EH (cell line): ENCODE data around the gene PLEKHA7.

Experiments used
- DNase-seq: peaks from one replicate; pipeline ENCODE4 v3.0.0-alpha.2; 2015; ENCODE audit warnings: low read depth

Gene PLEKHA7

DNA sequence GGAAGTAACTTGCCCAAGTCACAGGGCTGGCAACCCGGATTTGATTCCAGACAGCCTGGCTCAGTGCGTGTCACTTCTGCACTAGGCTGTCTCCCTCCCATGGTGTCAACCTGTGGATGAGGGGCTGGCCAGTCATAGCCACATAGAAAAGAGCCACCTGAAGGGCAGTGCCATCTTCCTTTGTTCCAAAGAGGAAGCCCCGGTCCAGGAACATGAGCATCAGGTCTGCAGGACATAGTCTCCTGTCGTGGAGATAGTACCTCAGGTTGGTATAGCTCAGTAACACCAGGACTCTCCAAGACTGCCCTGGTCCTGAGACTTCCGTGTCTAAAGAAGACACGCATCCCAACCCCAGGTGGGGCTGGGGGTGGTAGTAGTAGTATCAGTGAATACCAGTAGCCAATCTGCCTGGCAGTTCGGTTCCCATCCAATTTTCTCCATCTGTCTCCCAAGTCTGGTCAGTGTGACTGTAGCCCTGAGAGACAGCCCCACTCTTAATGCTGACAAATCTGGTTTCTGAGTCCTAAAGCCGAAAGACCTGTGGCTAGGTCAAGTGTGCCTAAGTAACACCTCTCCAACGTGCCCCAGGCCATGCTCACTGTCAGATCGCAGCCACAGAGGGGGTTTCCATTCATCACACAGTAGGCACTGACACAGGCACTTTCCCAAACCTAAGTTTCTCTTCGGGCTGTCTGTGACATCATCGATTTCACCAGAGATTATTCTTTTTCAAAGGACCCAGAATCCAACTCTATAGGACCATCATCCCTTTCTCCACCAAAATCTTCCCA is 242.7 kb downstream of the PLEKHA7 start:
- no peak for DNase-seq

DNA sequence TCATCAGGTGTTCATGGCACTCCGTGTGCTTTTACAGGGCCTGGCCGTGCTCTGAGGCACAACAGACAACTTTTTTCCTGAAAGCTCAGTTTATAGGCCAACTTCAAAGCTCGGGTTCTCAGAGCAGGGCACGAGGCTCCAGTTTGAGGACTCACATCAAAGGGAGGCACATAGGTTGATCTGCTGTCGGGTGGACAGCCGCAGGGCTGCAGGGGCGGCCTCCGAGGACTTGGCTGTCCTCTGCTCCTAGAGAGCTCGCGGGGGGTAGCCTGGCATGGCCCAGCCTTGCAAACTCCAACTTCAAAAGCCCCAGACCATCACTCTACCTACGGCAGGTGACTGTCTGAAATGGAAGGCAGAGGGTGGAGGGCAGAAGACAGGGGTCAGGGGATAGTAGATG is 244.2 kb downstream of the PLEKHA7 start:
- DNase-seq, result no peak

DNA sequence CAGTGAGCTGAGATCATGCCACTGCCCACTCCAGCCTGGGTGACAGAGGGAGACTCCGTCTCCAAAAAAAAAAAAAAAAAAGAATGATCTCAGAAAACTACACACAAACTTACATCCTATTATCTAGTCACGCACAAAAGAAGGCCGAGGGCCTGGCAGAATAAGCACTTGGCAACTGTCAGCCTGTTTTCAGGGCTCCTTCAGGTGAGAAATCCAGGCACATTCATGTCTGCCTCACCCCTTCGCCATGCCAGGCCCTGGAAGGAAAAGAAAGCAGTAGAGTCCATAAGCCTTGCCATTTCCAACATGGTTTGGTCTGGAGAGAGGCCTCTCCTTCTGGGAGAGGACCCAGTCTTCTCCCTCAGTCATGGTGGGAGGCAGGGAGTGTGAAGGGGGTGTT is 244.8 kb downstream of the PLEKHA7 start:
- no peak for DNase-seq

DNA sequence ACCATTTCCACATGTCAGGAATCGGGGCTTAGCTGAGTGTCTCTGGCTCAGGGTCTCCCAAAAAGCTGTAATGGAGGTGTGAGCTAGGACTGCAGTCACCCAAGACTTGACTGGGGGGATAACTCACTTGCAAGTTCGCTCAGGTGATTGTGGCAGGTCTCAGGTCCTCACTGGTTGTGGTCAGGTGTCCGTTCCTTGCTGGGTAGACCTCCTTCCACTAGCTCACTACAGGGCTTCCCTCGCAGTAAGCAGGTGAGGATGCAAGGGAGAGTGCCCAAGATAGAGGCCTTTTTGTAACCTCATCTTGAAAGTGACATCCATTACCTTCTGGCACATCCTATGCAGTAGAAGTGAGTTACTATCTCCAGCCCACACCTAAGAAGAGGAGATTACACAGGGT is 246.3 kb downstream of the PLEKHA7 start:
- no peak for DNase-seq

DNA sequence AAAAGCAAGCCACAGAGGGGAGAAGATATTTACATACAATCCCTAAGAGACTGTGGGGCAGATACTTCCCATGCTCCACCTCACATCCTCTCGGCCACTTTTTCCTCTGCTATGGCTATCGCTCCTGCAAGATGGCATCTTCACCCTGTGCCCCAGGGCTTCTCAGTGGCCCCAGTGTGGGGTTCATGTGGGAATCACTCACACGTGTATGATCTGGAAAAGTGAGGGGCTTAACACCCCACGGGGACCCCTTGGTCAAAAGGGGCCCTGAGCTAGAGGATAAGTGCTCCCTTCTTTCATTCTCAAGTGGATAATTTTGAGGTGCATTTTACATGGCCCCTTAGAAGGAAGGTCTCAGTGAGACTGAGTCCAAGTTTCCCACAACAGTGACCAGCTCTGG is 247.1 kb downstream of the PLEKHA7 start:
- DNase-seq, result no peak

DNA sequence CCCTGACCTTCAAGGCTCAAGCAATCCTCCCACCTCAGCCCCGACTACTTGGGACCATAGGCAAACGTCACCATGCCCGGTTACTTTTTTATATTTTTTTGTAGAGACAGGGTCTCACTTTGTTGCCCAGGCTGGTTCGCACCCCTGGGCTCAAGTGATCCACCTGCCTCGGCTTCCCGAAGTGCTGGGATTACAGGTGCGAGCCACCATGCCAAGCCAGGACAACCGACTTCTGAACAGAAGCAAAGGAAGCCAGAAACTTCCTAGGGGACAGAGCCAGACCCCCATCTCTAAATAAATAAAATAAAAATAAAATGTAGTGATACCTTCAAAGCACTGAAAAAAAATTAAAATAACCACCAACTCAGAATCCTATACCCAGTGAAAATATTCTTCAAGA is 249.3 kb downstream of the PLEKHA7 start:
- DNase-seq, result no peak

DNA sequence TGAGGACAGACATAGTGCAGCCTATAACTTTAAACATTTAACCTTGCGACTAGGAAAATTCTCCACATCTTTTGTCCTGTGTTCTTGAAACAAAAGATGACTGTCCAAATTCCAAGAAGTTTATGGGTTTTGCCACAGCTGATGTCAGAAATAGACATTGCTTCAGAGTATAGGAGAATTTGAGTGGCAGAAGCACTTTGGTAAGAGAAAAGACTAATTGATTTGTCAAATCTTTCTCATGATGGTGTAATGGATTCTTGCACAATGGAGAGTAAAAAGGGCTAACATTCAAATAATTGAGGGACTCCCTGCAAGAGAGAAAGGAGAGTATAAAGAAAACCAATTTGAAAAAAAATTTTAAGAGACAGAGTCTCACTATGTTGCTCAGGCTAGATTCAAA is 250.5 kb downstream of the PLEKHA7 start:
- peak; percentile 18 for DNase-seq

DNA sequence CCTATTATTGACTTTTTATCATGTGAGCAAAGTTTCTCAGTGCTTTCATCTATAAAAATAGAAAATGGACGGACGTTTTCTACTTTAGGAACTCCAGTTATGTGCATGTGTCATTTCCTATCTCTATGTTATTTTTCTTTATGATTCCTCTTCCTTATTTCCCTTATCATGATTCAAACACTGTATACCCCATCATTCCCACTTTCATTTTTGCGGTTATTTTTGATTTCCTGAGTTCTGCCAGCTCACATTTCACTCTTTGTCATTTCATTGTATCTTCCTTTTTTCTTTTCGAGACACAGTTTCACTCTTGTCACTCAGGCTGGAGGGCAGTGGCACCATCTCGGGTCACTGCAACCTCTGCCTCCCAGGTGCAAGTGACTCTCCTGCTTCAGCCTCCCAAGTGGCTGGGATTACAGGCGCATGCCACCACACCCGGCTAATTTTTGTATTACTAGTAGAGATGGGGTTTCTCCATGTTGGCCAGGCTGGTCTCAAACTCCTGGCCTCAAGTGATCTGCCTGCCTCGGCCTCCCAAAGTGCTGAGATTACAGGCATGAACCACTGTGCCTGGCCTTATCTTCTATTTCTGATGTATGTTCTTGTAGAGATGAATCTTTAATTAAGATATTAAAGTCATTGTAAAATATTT is 254.2 kb downstream of the PLEKHA7 start:
- DNase-seq, result peak; percentile 37

DNA sequence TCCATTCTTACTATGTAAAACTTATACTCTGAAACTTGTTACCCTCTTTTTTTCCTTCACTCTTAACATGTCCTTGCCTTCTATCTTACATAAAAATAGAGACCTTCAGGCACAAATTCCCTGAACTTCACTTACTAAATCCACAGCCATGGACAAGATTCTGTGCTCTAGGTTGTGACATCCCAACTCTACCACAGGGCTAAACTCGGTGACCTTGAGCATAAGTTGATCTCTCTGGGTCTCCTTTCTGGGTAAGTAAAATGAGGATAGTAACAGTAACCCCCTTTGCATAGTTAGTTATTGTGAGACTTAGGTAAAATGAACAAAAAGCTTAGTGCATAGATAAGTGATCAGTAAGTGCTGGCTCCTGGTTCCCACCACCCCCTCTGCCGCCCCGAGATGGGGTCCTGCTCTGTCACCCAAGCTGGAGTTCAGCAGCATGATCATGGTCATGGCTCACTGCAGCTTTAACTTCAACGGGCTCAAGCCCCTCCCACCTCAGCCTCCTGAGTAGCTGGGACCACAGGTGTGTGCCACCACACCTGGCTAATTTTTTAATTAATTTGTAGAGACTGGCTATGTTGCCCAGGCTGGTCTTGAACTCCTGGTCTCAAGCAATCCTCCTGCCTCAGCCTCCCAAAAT is 255.7 kb downstream of the PLEKHA7 start:
- DNase-seq, result no peak

DNA sequence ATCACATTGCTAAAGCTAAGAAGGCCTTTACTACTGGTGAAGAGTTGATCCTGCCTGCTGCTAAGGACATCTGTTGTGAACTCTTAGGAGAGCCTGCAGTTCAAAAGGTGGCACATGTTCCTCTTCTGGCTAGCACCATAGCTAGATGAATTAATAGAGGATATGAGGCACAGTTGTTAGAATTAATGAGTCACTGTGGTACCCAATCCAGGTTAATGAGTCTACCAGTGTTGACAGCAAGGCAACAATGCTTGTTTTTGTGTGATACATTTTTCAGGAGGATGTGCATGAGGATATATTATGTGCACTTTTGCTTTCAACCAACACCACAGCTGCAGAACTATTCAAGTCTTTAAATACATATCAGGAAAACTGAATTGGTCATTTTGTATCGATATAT is 263.8 kb downstream of the PLEKHA7 start:
- DNase-seq, result no peak

DNA sequence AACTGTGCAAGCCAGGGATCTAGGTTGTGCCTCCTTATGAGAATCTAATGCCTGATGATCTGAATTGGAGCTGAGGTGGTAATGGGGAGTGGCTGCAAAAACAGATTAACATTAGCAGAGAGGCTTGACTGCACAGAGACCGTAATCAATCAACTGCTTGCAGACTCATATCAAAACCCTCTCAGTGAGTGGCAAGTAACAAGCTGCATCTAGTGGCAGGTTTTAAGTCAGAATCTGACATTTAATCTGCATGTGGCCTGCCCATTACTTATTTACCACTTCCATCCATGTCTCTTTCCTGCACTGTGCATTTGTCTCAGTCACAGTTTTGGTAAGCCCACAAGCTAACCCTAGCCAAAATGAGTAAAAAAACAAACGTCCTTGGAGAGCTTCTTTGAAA is 264.5 kb downstream of the PLEKHA7 start:
- no peak for DNase-seq

DNA sequence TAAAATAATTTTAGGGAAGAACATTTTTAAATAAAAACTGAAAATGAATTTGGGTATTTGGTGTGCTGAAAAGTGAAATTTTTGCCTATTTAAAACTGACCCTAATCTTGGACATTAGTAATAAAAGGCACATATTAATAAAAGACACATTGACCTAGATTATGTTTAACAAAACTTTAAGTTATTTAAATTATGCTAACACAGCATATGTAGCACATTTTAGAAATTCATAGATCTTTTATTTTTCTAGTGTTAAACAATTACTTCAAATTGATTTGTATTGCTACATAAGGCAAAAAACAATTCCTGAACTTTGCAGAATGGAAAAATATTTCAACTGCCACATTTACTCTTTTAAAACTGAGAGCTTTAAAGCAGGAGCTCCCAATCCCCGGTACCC is 265.1 kb downstream of the PLEKHA7 start:
- DNase-seq, result no peak

DNA sequence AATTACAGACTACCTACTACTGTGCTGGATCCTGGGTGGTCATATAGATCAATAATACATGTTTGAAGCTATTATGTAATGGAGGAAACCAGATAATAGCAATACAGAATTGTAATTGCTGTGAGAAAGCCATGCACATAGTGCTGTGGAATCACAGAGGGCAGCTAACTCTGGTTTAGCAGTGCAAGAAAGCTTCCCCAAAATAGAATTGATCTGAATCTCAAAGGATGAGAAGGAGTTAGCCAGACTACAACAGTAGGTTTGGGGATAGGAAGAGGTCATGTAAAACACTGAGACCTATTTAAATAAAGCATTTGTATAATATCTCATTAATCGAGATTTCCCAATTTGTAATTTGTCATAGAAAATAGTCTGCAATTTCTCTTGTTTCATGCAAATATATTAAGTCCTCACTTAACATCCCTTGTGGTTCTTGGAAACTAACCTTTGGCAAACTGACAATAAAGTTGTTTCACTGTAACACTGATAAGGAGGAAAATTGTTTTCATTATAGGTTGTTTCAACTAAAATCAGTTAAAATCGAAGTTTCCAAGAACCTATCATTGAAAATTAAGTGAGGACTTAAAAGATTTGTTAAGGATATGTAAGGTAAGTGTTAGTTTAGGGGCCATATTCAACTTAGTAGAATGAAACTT is 268.1 kb downstream of the PLEKHA7 start:
- no peak for DNase-seq

DNA sequence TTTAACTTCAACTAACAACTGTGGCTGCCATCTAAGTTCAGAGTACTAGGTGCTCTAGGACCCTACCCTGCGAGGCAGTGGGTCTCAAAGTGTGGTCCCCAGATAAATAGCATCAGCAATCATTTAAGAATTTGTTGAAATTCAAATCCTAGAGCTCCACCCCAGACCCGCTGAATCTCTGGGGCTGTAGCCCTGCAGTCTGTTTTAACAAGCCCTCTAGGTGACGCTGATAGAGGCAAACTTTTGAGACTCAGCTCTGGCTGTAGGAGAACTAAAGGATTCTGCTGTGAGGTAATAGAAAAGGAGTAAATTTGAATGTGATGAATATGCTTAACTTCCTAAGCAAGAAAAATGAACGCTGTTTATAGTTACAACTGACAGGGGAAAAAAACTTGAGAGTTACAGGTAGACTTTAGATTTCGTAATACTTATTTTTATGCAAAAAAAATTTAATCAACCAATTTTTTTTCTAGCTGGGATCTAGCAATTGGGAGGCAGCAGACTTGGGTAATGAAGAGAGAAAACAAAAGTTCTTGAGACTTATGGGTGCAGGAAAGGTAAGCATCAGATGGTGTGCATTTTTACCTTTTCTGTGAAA is 270.0 kb downstream of the PLEKHA7 start:
- DNase-seq, result no peak

DNA sequence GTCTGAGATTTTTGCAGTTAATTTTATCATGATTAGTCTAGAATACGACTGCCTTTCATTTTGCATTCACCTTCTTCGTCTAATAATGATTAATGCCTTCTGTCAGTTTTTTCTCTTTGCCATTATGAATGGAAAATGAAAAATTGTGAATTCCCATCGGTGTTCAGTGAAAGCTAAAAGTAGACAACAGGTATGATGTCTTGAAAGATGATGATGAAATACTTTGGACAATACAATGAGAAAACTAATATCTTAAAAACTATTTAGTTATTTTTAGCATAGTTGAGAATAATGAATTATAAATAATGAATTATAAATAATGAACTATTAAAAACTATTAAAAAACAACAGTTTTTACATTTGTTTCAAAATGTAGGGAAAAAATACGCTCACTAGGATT is 270.7 kb downstream of the PLEKHA7 start:
- no peak for DNase-seq

DNA sequence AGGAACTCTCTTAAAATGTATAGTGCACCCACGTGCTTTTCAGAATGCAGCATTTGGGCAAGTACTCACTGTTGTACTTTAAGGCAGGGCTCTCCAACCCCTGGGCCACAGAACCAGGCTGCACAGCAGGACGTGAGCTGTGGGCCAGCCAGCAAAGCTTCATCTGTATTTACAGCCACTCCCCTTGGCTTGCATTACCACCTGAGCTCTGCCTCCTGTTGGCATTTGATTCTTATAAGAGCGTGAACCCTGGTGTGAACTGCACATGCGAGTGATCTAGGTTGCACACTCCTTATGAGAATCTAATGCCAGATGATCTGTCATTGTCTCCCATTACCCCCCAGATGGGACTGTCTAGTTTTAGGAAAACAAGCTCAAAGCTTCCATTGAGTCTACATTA is 272.7 kb downstream of the PLEKHA7 start:
- no peak for DNase-seq

DNA sequence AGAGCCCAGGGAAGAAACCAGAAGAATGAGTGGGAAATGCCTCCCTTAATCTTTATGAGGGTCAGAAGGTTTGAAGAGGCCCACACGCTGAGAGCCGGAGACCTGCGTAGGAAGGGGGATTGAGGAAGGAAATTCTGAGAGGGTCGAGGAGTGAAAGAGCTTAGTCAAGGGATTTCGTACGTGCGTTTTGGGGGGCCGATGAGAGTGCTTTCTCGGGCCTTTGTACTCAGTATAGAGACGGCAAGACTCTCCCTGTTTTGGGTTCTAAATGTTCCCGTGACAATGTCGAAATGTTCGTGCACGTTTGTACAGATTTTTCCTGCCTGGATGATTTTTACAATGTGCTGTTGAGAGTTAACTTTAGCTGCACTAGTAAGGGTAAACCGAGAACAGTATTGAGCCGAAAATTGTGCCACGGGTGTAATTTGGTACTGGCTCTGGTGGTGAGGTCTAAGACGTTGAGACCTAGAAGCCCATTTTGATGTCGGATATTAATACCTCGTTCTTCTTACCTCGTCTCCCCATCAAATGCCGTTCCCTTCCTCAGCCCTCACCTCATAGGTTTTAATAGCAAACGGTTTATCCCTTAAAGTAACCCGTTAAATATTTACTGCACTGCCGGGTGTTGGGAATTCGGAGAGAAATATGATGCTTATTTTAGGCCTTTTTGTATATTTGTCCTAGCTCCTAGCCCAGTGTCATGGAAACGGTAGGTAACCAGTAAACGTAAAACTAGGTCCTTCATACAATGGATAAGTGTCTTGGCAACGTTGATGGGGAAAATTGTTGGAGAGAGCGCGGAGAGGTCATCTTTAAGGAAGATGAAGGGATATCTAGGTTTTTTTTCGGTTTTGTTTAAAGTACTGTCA is 275.0 kb downstream of the PLEKHA7 start:
- DNase-seq, result peak; percentile 24

DNA sequence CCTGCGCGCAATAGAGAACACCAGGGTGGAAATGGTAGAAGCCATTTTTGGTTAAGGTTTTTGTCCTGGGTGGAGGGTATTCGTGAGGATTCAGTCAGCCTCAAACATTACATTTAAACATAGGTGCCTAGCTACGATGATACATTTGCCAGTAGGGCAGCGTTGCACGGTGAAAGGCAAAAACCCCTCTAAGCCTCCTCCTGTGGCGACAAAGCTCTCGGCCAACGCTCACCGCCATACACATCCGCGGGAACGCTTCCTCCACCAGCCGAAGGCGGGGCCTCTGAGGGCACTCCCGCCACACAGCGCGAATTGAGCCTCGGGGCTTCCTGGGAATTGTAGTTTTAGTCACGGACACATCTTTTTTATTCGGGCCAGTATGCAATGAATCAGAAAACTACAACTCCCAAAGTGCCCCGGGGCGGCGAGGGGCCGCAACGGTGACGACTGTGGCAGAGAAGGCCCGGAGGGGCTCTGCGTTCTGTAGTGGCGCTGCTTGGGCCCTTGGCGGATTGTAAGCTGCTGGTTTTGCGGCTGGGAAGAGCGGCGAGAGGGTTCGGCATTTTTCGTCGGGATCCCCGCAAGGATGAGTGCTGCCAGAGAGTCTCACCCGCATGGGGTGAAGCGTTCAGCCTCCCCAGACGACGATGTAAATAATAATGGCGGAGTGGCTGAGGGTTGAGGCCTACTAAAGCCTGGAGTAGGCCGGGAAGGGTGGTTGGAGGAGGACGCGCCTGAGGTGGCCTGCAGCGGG is 275.8 kb downstream of the PLEKHA7 start, which contains the start of gene C11orf58:
C11orf58 (plus strand) TSS at position 455 of the 754 bp plus-strand sequence; CDS start at position 587, 132 bp downstream.
- DNase-seq, result peak; percentile 97

DNA sequence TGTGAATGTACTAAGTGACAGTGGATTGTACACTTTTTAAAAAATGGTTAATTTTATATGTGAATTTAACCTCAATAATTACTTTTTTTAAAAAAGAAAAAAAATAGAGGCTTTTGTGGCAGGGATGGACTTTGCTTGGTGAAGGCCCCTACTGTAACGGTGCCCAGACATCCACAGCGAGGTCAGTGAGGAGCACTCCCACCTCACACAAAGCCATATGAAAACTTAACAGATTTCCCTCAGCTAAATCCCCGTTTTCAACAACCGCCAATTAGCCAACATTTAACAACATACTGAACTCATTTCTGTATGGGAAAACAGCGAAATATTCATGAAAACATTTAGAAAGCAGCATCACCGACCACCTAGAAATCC is 276.4 kb downstream of the PLEKHA7 start:
- no peak for DNase-seq
